Parathyroid adenoma (tissue), 2 donors: ENCODE measurements around the gene PKN1.

Experiments used
- H2AFZ ChIP-seq: fragments of 300-600 bp; sonication (generic); one replicate; pipeline ENCODE4 v1.7.0; 2017; ENCODE audit warnings: antibody characterized with exemption, mild to moderate bottlenecking
- H3K27ac ChIP-seq: fragments of 300-600 bp; sonication (generic); one replicate; pipeline ENCODE4 v1.7.0; 2017
- H3K27me3 ChIP-seq: fragments of 300-600 bp; sonication (generic); one replicate; pipeline ENCODE4 v1.7.0; 2017; ENCODE audit warnings: low read length; ENCODE audit not compliant: control insufficient read depth, insufficient read depth
- H3K36me3 ChIP-seq: fragments of 300-600 bp; sonication (generic); one replicate; pipeline ENCODE4 v1.7.0; 2017; ENCODE audit warnings: low read length; ENCODE audit not compliant: control insufficient read depth, insufficient read depth
- H3K4me1 ChIP-seq: fragments of 300-600 bp; sonication (generic); one replicate; pipeline ENCODE4 v1.7.0; 2017; ENCODE audit warnings: control low read depth
- H3K4me2 ChIP-seq: fragments of 300-600 bp; sonication (generic); one replicate; pipeline ENCODE4 v1.7.0; 2017; ENCODE audit warnings: low read length
- H3K4me3 ChIP-seq: fragments of 300-600 bp; sonication (generic); one replicate; pipeline ENCODE4 v1.7.0; 2017; ENCODE audit warnings: low read depth, low read length
- H3K79me2 ChIP-seq: fragments of 300-600 bp; sonication (generic); one replicate; pipeline ENCODE4 v1.7.0; 2017; ENCODE audit warnings: control low read depth
- H3K9ac ChIP-seq: fragments of 300-600 bp; sonication (generic); one replicate; pipeline ENCODE4 v1.7.0; 2017; ENCODE audit warnings: mild to moderate bottlenecking
- H3K9me3 ChIP-seq: fragments of 300-600 bp; sonication (generic); one replicate; pipeline ENCODE4 v1.7.0; 2017; ENCODE audit warnings: low read length; ENCODE audit not compliant: control insufficient read depth
- TF ChIP-seq, protein P1 (sequence below): fragments of 300-600 bp; sonication (generic); IDR thresholded peaks from one replicate; pipeline ENCODE4 v1.7.0; 2017; ENCODE audit warnings: antibody characterized with exemption, mild to moderate bottlenecking
- donor health status: primary hyperparathyroidism.

Gene PKN1

DNA sequence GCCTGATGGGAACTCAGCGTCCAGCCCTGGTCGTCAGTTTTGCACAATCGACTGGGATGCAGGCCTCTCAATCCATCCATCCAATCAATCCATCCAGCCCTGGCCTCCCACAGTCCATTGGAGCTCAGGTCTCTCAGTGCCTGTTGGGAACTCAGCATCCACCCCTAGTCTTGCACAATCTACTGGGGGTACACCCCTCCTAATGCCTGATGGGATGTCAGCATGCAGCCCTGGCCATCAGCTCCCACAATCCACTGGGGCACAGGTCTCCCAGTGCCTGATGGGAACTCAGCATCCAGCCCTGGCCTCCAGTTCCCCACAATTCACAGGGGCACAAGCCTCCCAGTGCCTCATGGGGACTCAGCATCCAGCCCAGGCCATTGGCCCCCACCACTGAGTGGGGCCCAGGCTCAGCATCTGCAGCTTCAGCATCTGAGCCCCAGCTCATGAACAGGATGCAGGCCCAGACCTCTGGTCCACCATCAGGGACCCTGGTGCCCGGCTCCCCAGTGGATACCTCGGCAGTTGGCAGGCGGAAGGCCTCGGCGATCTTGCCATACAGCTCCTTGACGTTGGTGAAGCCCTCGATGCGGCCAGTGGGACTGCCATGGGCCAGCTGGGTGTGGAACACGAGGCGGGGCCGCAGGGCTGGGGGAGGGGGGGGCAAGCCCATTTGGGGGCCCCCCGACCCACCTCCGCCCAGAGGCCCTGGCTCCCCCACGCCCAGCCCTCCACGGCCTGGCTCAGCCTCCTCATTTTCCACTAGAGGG is 49.3 kb downstream of the PKN1 start:
- H3K36me3 ChIP-seq = no peaks in the 10 kb centered on the region
- no peak overlapping the region for H2AFZ ChIP-seq
- H3K9ac ChIP-seq = no peak overlapping the region
- H3K27me3 ChIP-seq = no peaks in the 10 kb centered on the region
- TF ChIP-seq, protein P1, sequence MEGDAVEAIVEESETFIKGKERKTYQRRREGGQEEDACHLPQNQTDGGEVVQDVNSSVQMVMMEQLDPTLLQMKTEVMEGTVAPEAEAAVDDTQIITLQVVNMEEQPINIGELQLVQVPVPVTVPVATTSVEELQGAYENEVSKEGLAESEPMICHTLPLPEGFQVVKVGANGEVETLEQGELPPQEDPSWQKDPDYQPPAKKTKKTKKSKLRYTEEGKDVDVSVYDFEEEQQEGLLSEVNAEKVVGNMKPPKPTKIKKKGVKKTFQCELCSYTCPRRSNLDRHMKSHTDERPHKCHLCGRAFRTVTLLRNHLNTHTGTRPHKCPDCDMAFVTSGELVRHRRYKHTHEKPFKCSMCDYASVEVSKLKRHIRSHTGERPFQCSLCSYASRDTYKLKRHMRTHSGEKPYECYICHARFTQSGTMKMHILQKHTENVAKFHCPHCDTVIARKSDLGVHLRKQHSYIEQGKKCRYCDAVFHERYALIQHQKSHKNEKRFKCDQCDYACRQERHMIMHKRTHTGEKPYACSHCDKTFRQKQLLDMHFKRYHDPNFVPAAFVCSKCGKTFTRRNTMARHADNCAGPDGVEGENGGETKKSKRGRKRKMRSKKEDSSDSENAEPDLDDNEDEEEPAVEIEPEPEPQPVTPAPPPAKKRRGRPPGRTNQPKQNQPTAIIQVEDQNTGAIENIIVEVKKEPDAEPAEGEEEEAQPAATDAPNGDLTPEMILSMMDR = no peak
- H3K79me2 ChIP-seq = peaks cover 4% of the 10 kb centered on the region
- no peak overlapping the region for H3K4me3 ChIP-seq
- no peak overlapping the region for H3K4me2 ChIP-seq
- no peaks in the 10 kb centered on the region for H3K9me3 ChIP-seq
- H3K4me1 ChIP-seq = no peaks in the 10 kb centered on the region
- H3K27ac ChIP-seq = no peak overlapping the region

DNA sequence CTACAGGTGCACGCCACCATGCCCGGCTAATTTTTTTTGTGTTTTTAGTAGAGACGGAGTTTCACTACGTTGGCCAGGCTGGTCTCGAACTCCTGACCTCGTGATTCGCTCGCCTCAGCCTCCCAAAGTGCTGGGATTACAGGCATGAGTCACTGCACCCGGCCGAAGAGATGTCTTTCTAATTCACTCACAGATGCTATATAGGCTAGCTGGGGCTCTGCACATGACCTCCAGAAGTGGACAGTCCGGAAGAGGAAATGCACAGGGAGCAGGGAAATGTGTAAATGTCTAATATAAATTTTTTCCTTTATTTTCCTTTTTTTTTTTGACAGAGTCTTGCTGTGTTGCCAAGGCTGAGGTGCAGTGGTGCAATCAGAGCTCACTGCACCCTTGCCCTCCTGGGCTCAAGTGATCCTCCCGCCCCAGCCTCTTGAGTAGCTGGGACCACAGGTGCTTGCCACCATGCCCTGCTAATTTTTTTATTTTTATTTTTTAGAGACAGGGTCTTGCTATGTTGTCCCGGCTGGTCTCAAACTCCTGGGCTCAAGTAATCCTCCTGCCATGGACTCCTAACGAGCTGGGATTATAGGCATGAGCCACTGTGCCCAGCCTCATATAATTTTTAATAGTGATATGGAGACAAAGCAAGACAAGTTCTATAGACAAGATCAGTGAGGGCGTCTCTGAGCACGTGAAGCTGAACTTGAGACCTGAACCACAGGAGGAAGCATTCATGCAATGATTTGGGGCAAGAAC is 54.4 kb downstream of the PKN1 start:
- Histone ChIP-seq H3K4me3 (no peak overlapping the region), H3K9ac (no peak overlapping the region), H3K27ac (no peak overlapping the region), H3K4me2 (no peak overlapping the region), H3K79me2 (peaks cover 4% of the 10 kb centered on the region), H3K36me3 (no peaks in the 10 kb centered on the region), H3K4me1 (no peaks in the 10 kb centered on the region), H2AFZ (no peak overlapping the region), H3K27me3 (no peaks in the 10 kb centered on the region), H3K9me3 (no peaks in the 10 kb centered on the region)
- TF ChIP-seq, protein P1 = no peak

DNA sequence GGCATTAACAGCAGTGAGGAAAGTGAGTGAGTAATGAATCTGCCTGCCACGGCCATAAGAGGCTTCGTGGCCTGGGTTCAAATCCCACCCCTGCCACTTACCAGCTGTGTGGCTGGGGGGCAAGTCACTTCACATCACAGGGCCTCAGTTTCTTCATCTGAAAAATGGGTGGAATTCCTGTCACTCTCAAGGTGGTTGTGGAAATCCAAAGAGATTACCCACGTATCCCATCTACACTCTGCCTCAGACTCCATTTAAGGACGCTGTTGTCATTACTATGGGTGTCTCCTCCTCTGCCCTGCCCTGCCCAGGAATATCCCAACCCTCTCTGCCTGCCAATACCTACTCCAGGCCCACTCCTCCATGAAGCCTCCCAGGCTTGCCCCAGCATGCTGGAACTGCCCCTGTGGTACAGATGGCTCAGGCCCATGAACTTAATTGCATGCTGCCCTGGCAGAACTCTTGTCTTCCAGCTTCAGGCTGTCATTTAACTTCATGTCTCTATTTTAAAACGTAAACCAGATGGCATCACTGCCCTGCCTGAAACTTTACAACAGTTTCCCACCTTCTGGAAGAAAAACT is 59.7 kb downstream of the PKN1 start:
- Histone ChIP-seq H3K9me3 (no peaks in the 10 kb centered on the region), H3K27me3 (no peaks in the 10 kb centered on the region), H2AFZ (no peak overlapping the region), H3K4me1 (peaks cover 12% of the 10 kb centered on the region), H3K27ac (no peak overlapping the region), H3K9ac (no peak overlapping the region), H3K36me3 (no peaks in the 10 kb centered on the region), H3K79me2 (peaks cover 3% of the 10 kb centered on the region), H3K4me2 (no peak overlapping the region), H3K4me3 (no peak overlapping the region)
- TF ChIP-seq, protein P1 = no peak

DNA sequence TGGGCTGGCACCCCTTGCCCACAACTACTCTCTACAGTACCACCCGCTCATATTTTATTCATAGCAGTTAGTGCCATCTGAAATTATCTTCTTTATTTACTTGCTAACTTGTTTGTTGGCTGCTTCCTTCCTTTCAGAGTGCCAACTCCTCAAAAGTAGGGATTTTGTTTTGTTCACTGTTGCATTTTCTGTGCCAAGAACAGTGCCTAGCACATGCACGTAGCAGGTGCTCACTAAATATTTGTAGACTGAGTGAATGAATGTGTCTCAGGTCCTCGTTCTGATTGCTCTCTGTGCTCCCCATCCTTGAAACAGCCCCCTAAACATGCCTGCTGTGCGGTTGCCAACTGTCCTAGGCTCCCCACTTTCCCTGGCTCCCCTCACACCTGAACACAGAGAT is 61.3 kb downstream of the PKN1 start:
- Histone ChIP-seq H3K4me3 (no peak overlapping the region), H3K9me3 (no peaks in the 10 kb centered on the region), H3K36me3 (no peaks in the 10 kb centered on the region), H3K79me2 (peaks cover 3% of the 10 kb centered on the region), H3K27me3 (no peaks in the 10 kb centered on the region), H2AFZ (no peak overlapping the region), H3K27ac (no peak overlapping the region), H3K4me2 (no peak overlapping the region), H3K4me1 (peaks cover 12% of the 10 kb centered on the region), H3K9ac (no peak overlapping the region)
- TF ChIP-seq, protein P1 = no peak
